Parathyroid adenoma (tissue), 2 donors: ENCODE results near the gene DGKB.

Experiments used
- H2AFZ ChIP-seq: fragments of 300-600 bp; sonication (generic); one replicate; pipeline ENCODE4 v1.7.0; 2017; ENCODE audit warnings: antibody characterized with exemption, mild to moderate bottlenecking
- H3K27ac ChIP-seq: fragments of 300-600 bp; sonication (generic); one replicate; pipeline ENCODE4 v1.7.0; 2017
- H3K27me3 ChIP-seq: fragments of 300-600 bp; sonication (generic); one replicate; pipeline ENCODE4 v1.7.0; 2017; ENCODE audit warnings: low read length; ENCODE audit not compliant: control insufficient read depth, insufficient read depth
- H3K36me3 ChIP-seq: fragments of 300-600 bp; sonication (generic); one replicate; pipeline ENCODE4 v1.7.0; 2017; ENCODE audit warnings: low read length; ENCODE audit not compliant: control insufficient read depth, insufficient read depth
- H3K4me1 ChIP-seq: fragments of 300-600 bp; sonication (generic); one replicate; pipeline ENCODE4 v1.7.0; 2017; ENCODE audit warnings: control low read depth
- H3K4me2 ChIP-seq: fragments of 300-600 bp; sonication (generic); one replicate; pipeline ENCODE4 v1.7.0; 2017; ENCODE audit warnings: low read length
- H3K4me3 ChIP-seq: fragments of 300-600 bp; sonication (generic); one replicate; pipeline ENCODE4 v1.7.0; 2017; ENCODE audit warnings: low read depth, low read length
- H3K79me2 ChIP-seq: fragments of 300-600 bp; sonication (generic); one replicate; pipeline ENCODE4 v1.7.0; 2017; ENCODE audit warnings: control low read depth
- H3K9ac ChIP-seq: fragments of 300-600 bp; sonication (generic); one replicate; pipeline ENCODE4 v1.7.0; 2017; ENCODE audit warnings: mild to moderate bottlenecking
- H3K9me3 ChIP-seq: fragments of 300-600 bp; sonication (generic); one replicate; pipeline ENCODE4 v1.7.0; 2017; ENCODE audit warnings: low read length; ENCODE audit not compliant: control insufficient read depth
- CTCF ChIP-seq: fragments of 300-600 bp; sonication (generic); IDR thresholded peaks from one replicate; pipeline ENCODE4 v1.7.0; 2017; ENCODE audit warnings: antibody characterized with exemption, mild to moderate bottlenecking
- donor health status: primary hyperparathyroidism.

DGKB gene

GRCh38 chr7:14765731-14766130, 136.8 kb downstream of the DGKB start:
- Histone ChIP-seq H3K27ac (no peak overlapping the region), H3K79me2 (no peaks in the 10 kb centered on the region), H2AFZ (no peak overlapping the region), H3K27me3 (no peaks in the 10 kb centered on the region), H3K4me3 (no peak overlapping the region), H3K36me3 (no peaks in the 10 kb centered on the region), H3K4me1 (no peaks in the 10 kb centered on the region), H3K9ac (no peak overlapping the region), H3K4me2 (no peak overlapping the region), H3K9me3 (no peaks in the 10 kb centered on the region)
- TF ChIP-seq CTCF, result no peak

GRCh38 chr7:14762561-14762960, 140.0 kb downstream of the DGKB start:
- Histone ChIP-seq H3K27me3 (no peaks in the 10 kb centered on the region), H2AFZ (no peak overlapping the region), H3K9me3 (no peaks in the 10 kb centered on the region), H3K4me2 (no peak overlapping the region), H3K79me2 (no peaks in the 10 kb centered on the region), H3K4me1 (no peaks in the 10 kb centered on the region), H3K36me3 (no peaks in the 10 kb centered on the region), H3K9ac (no peak overlapping the region), H3K4me3 (no peak overlapping the region), H3K27ac (no peak overlapping the region)
- TF ChIP-seq CTCF, result no peak

- no peaks in the 10 kb centered on the region for H3K27me3 ChIP-seq
- no peaks in the 10 kb centered on the region for H3K4me1 ChIP-seq
- no peak overlapping the region for H3K4me3 ChIP-seq
- no peak for TF ChIP-seq CTCF
- H3K36me3 ChIP-seq, result no peaks in the 10 kb centered on the region
- no peaks in the 10 kb centered on the region for H3K79me2 ChIP-seq
- no peak overlapping the region for H2AFZ ChIP-seq
- H3K4me2 ChIP-seq, result no peak overlapping the region
- H3K9ac ChIP-seq, result no peak overlapping the region
- H3K27ac ChIP-seq, result no peak overlapping the region
- no peaks in the 10 kb centered on the region for H3K9me3 ChIP-seq
Measured at GRCh38 chr7:14761510-14762296, 140.8 kb downstream of the DGKB start.

GRCh38 chr7:14760730-14761478, 141.6 kb downstream of the DGKB start:
- Histone ChIP-seq H3K4me3 (no peak overlapping the region), H2AFZ (no peak overlapping the region), H3K27me3 (no peaks in the 10 kb centered on the region), H3K4me2 (no peak overlapping the region), H3K4me1 (no peaks in the 10 kb centered on the region), H3K9ac (no peak overlapping the region), H3K9me3 (no peaks in the 10 kb centered on the region), H3K79me2 (no peaks in the 10 kb centered on the region), H3K27ac (no peak overlapping the region), H3K36me3 (no peaks in the 10 kb centered on the region)
- TF ChIP-seq CTCF, result no peak
